Breast epithelium (tissue), 4 donors: ENCODE data around the gene SCGB1D1. TPM values are rescaled to one million over a fixed set of nuclear protein-coding genes. Genes with fewer than 3 reads are reported as not detected.
"Not testable (repeated sequence)": the region's sequence is repeated elsewhere in the genome, so short reads cannot be mapped to it uniquely, and the experiment has no call there.

Source experiments
- DNase-seq, 2 donors: peaks; one replicate each; pipeline ENCODE4 v3.0.0-alpha.2; 2019; ENCODE audit warnings: low spot score in 2 of 2
- H3K27ac ChIP-seq, 2 donors: fragments of 200-600 bp; sonication (generic) in 1 of 2; one replicate each; pipeline ENCODE4 v1.5.1; 2016 to 2019; ENCODE audit warnings: mild to moderate bottlenecking in 1 of 2
- H3K27me3 ChIP-seq, 2 donors: fragments of 200-600 bp; sonication (generic) in 1 of 2; one replicate each; pipeline versions ENCODE4 v1.5.1 to v1.6.0; 2017 to 2019; ENCODE audit warnings: control low read depth in 1 of 2, mild to moderate bottlenecking in 1 of 2
- H3K36me3 ChIP-seq: fragments of 200-600 bp; one replicate; pipeline ENCODE4 v1.5.1; 2019
- H3K4me1 ChIP-seq, 2 donors: fragments of 200-600 bp; sonication (generic); one replicate each; pipeline ENCODE4 v1.5.1; 2016 to 2019; ENCODE audit warnings: control low read depth in 1 of 2
- H3K4me3 ChIP-seq, 3 donors: fragments of 200-600 bp; sonication (generic); 1 replicate in 2 of 3; 2 replicates in 1 of 3; pipeline ENCODE4 v1.5.1; 2016 to 2019; ENCODE audit warnings: mild to moderate bottlenecking in 3 of 3, moderate library complexity in 2 of 3
- H3K9me3 ChIP-seq, 2 donors: fragments of 200-600 bp; sonication (generic) in 1 of 2; one replicate each; pipeline ENCODE4 v1.5.1; 2016 to 2019; ENCODE audit warnings: control low read depth in 1 of 2
- POLR2A ChIP-seq: fragments of 450-650 bp; IDR thresholded peaks from one replicate; pipeline ENCODE4 v1.6.1; 2016; ENCODE audit warnings: antibody characterized with exemption, mild to moderate bottlenecking, moderate library complexity
- POLR2AphosphoS5 ChIP-seq, 3 donors: sonication (generic); formaldehyde crosslinking; IDR thresholded peaks; one replicate each; pipeline ENCODE4 v1.6.1; 2017; ENCODE audit warnings: antibody characterized with exemption in 3 of 3
- intact Hi-C: fragments of 100-400 bp; cut with DNase I; formaldehyde crosslinking; loops from one replicate; pipeline ENCODE4 v1.15.1; 2023; ENCODE audit warnings: low total_unique reads
- total RNA-seq, 3 donors: library from RNA; depleted of rRNA; stranded (reverse); fragments of >200 nt; gene quantifications; one replicate each; pipeline ENCODE4 v1.1.0, GENCODE V29; 2016
- TF ChIP-seq, protein P1 (sequence below), 3 donors: fragments of 450-650 bp; IDR thresholded peaks; one replicate each; pipeline ENCODE4 v1.5.1; 2016 to 2017; ENCODE audit warnings: antibody characterized with exemption in 3 of 3, mild to moderate bottlenecking in 3 of 3, moderate library complexity in 3 of 3

The SCGB1D1 gene
- total RNA-seq, 3 donors from 2014 or later: not detected

DNA sequence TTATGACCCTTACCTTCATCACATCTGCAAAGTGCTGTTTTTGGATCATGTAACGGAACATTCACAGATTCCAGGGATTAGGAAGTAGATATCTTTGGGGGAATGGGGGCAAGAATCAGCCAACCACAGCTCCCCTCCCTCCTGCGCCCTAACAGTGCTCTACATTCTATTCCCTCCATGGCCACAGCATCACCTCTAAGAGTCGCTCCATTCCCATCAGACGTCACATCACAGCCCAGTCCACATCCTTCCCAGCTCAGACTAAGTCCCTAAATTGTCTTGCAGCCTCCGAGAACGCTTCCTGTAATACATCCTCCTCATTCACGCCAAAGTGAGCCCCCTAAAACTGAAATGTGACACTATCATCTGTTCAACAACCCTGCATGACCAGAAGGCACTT is 5.9 kb downstream of the SCGB1D1 start:
- Histone ChIP-seq H3K36me3 (no peaks in the 10 kb centered on the region), H3K4me3 (no peak overlapping the region), H3K4me1 (no peaks in the 10 kb centered on the region), H3K27ac (no peak overlapping the region), H3K9me3 (no peaks in the 10 kb centered on the region), H3K27me3 (peaks cover 0 to 4% of the 10 kb centered on the region in 2 donors)
- DNase-seq: no peak
- TF ChIP-seq, protein P1, sequence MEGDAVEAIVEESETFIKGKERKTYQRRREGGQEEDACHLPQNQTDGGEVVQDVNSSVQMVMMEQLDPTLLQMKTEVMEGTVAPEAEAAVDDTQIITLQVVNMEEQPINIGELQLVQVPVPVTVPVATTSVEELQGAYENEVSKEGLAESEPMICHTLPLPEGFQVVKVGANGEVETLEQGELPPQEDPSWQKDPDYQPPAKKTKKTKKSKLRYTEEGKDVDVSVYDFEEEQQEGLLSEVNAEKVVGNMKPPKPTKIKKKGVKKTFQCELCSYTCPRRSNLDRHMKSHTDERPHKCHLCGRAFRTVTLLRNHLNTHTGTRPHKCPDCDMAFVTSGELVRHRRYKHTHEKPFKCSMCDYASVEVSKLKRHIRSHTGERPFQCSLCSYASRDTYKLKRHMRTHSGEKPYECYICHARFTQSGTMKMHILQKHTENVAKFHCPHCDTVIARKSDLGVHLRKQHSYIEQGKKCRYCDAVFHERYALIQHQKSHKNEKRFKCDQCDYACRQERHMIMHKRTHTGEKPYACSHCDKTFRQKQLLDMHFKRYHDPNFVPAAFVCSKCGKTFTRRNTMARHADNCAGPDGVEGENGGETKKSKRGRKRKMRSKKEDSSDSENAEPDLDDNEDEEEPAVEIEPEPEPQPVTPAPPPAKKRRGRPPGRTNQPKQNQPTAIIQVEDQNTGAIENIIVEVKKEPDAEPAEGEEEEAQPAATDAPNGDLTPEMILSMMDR (IDR thresholded peaks at IDR 0.05): no peak
- no peak for TF ChIP-seq POLR2A
- TF ChIP-seq POLR2AphosphoS5 (IDR thresholded peaks at IDR 0.05): no peak
- intact Hi-C loops: loop anchor here (2.0 kb wide), 1 partner anchor 55 kb away; no protein-coding TSS in a partner anchor

- intact Hi-C loops, H3K4me1 ChIP-seq, DNase-seq, H3K27me3 ChIP-seq, H3K36me3 ChIP-seq, H3K4me3 ChIP-seq, H3K27ac ChIP-seq, H3K9me3 ChIP-seq: not testable (repeated sequence)
These were observed 7.4 kb downstream of the SCGB1D1 start for GRCh38 chr11:62197400-62197799.

GRCh38 chr11:62201376-62201775 is 11.4 kb downstream of the SCGB1D1 start:
- H3K27me3 ChIP-seq: no peaks in the 10 kb centered on the region
- DNase-seq: no peak
- H3K27ac ChIP-seq: no peak overlapping the region
- no peaks in the 10 kb centered on the region for H3K36me3 ChIP-seq
- no peaks in the 10 kb centered on the region for H3K9me3 ChIP-seq
- intact Hi-C loops: no loop called here
- no peak overlapping the region for H3K4me3 ChIP-seq
- no peak for TF ChIP-seq POLR2AphosphoS5 (IDR thresholded peaks at IDR 0.05)
- TF ChIP-seq, protein P1 (IDR thresholded peaks at IDR 0.05): no peak
- no peak for TF ChIP-seq POLR2A
- H3K4me1 ChIP-seq: no peaks in the 10 kb centered on the region

GRCh38 chr11:62202910-62203309 is 12.9 kb downstream of the SCGB1D1 start:
- H3K27me3 ChIP-seq: no peaks in the 10 kb centered on the region
- H3K9me3 ChIP-seq: no peaks in the 10 kb centered on the region
- no peak for TF ChIP-seq POLR2A
- TF ChIP-seq, protein P1 (IDR thresholded peaks at IDR 0.05): no peak
- TF ChIP-seq POLR2AphosphoS5 (IDR thresholded peaks at IDR 0.05): no peak
- DNase-seq: no peak
- H3K27ac ChIP-seq: no peak overlapping the region
- no peaks in the 10 kb centered on the region for H3K36me3 ChIP-seq
- no peaks in the 10 kb centered on the region for H3K4me1 ChIP-seq
- no peak overlapping the region for H3K4me3 ChIP-seq
- intact Hi-C loops: no loop called here

- TF ChIP-seq POLR2AphosphoS5 (IDR thresholded peaks at IDR 0.05): no peak
- no peak for TF ChIP-seq POLR2A
- TF ChIP-seq, protein P1 (IDR thresholded peaks at IDR 0.05): no peak
- H3K36me3 ChIP-seq: no peaks in the 10 kb centered on the region
- no peak for DNase-seq
- no peaks in the 10 kb centered on the region for H3K4me1 ChIP-seq
- H3K9me3 ChIP-seq: no peaks in the 10 kb centered on the region
- intact Hi-C loops: no loop called here
- no peak overlapping the region for H3K4me3 ChIP-seq
- H3K27me3 ChIP-seq: no peaks in the 10 kb centered on the region
- H3K27ac ChIP-seq: no peak overlapping the region
These were observed 14.4 kb downstream of the SCGB1D1 start for GRCh38 chr11:62204430-62204829.

DNA sequence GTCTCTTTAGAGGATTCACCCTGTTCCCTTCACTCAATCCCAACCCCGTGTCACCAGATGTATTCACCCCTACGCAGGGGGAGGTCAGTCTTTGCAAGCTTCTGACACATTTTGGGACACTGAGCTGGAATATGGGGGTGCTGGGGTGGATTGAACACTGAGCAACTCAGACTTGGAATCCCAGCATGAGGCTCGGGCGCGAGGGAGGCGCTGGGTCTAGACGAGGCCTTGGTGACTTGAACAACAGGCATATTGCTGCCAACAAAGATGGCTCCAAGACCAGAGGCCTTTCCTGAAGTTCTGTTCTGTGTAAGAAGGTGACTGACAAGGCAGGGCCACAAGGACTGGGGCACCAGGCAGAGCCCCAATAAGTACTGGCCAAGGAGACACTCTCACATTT is 15.4 kb downstream of the SCGB1D1 start:
- H3K4me3 ChIP-seq: no peak overlapping the region
- no peak for DNase-seq
- H3K9me3 ChIP-seq: no peaks in the 10 kb centered on the region
- H3K4me1 ChIP-seq: no peaks in the 10 kb centered on the region
- H3K27me3 ChIP-seq: no peaks in the 10 kb centered on the region
- H3K36me3 ChIP-seq: no peaks in the 10 kb centered on the region
- TF ChIP-seq POLR2AphosphoS5 (IDR thresholded peaks at IDR 0.05): no peak
- TF ChIP-seq, protein P1 (IDR thresholded peaks at IDR 0.05): no peak
- no peak for TF ChIP-seq POLR2A
- intact Hi-C loops: no loop called here
- H3K27ac ChIP-seq: no peak overlapping the region

DNA sequence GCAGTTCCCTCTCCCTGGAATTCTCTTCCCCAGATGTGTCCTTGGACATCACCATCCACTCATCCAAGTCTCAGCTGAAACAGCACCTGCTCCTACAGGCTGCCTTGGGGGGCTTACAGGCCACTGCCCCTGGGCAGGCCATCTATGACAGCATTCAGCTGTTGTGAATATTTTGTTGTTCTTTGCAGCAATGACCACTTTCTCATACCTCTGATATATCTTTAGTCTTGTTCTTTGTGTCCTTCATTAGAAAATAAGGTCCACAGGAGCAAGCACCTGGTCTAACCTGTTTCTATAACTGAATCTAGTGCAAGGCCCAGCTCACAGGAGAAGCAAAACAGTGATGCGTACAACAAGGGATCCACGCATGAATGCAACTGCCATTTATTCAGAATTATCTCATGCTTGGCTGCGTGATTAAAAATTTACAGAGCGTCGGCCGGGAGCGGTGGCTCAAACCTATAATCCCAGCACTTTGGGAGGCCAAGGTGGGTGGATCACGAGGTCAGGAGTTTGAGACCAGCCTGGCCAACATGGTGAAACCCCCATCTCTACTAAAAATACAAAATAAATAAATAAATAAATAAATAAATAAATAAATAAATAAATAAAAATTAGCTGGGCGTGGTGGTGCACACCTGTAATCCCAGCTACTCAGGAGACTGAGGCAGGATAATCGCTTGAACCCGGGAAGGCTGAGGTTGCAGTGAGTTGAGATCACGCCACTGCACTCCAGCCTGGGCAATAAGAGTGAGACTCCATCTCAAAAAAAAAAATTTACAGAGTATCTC is 16.5 kb downstream of the SCGB1D1 start:
- H3K4me1 ChIP-seq, H3K9me3 ChIP-seq, H3K4me3 ChIP-seq, H3K27ac ChIP-seq, H3K27me3 ChIP-seq, intact Hi-C loops, H3K36me3 ChIP-seq, DNase-seq: not testable (repeated sequence)
